Endodermal cell (in vitro differentiated cells): ENCODE results near the gene CHCHD10. TPM values are rescaled to one million over a fixed set of nuclear protein-coding genes. Genes with fewer than 3 reads are reported as not detected.
A peak's percentile ranks its signal among the peaks of the same experiment; 100 is the strongest.

Experiments used
- DNase-seq: peaks from one replicate; pipeline ENCODE4 v3.0.0-alpha.2; 2017
- H3K27ac ChIP-seq: 2 replicates; pipeline ENCODE4 v1.5.1; 2013; ENCODE audit warnings: mild to moderate bottlenecking, low read depth, low read length, moderate library complexity
- H3K27me3 ChIP-seq: 2 replicates; pipeline ENCODE4 v1.6.1; 2013; ENCODE audit warnings: mild to moderate bottlenecking, low read length, moderate library complexity; ENCODE audit not compliant: insufficient read depth, control insufficient read depth, poor library complexity, severe bottlenecking
- H3K36me3 ChIP-seq: 2 replicates; pipeline ENCODE4 v1.7.0; 2013; ENCODE audit warnings: mild to moderate bottlenecking, low read length, moderate library complexity; ENCODE audit not compliant: control insufficient read depth, insufficient read depth
- H3K4me1 ChIP-seq: one replicate; pipeline ENCODE4 v1.7.0; 2013; ENCODE audit warnings: low read length; ENCODE audit not compliant: control insufficient read depth, insufficient read depth
- H3K4me3 ChIP-seq: 2 replicates; pipeline ENCODE4 v1.5.1; 2013; ENCODE audit warnings: mild to moderate bottlenecking, low read length, moderate library complexity
- H3K9ac ChIP-seq: 2 replicates; pipeline ENCODE4 v1.6.1; 2013; ENCODE audit warnings: mild to moderate bottlenecking, low read length, moderate library complexity; ENCODE audit not compliant: poor library complexity, severe bottlenecking; ENCODE audit errors: extremely low read depth
- H3K9me3 ChIP-seq: 2 replicates; pipeline ENCODE4 v1.6.1; 2013; ENCODE audit warnings: mild to moderate bottlenecking, low read length, moderate library complexity; ENCODE audit not compliant: control insufficient read depth
- H3K27ac Mint-ChIP-seq: 2 replicates; pipeline ENCODE4 v1.8.0; 2020; ENCODE audit warnings: mixed read lengths
- H3K27me3 Mint-ChIP-seq: 2 replicates; pipeline ENCODE4 v1.8.0; 2021; ENCODE audit warnings: mild to moderate bottlenecking, mixed read lengths; ENCODE audit not compliant: insufficient read depth
- H3K36me3 Mint-ChIP-seq: 2 replicates; pipeline ENCODE4 v1.8.0; 2020; ENCODE audit warnings: low read depth, mixed read lengths
- H3K4me1 Mint-ChIP-seq: 2 replicates; pipeline ENCODE4 v1.8.0; 2020; ENCODE audit warnings: mixed read lengths
- H3K4me3 Mint-ChIP-seq: 2 replicates; pipeline ENCODE4 v1.8.0; 2020; ENCODE audit warnings: mild to moderate bottlenecking, moderate library complexity, mixed read lengths
- H3K9me3 Mint-ChIP-seq: 2 replicates; pipeline ENCODE4 v1.8.0; 2020; ENCODE audit warnings: mild to moderate bottlenecking, mixed read lengths
- WGBS, 2 experiments: methylation state at CpG; one replicate each; pipeline versions ENCODE4 v1.1.5 to v1.1.7; 2013; ENCODE audit warnings: missing lambda C conversion rate in 2 of 2, mixed read lengths in 1 of 2; ENCODE audit not compliant: insufficient coverage in 1 of 2, insufficient read length in 1 of 2; 5-methylcytosine and 5-hydroxymethylcytosine counted together
- total RNA-seq, 2 donors: library from RNA; stranded (reverse); fragmentation: NEBNext Ultra II Directional in 1 of 2; extraction: Animal tissue kit (Norgen Biotek cat#: 25700) in 1 of 2; gene quantifications; 2 replicates in 1 of 2; 3 replicates in 1 of 2; pipeline ENCODE4 v1.2.1, GENCODE V29; 2021
- TF ChIP-seq, protein P1 (sequence below): fragments of 200-600 bp; sonication (generic); conservative IDR thresholded peaks from 2 replicates; pipeline ENCODE4 v1.5.0; 2021; ENCODE audit warnings: antibody characterized with exemption, mild to moderate bottlenecking

CHCHD10 gene
- total RNA-seq, 2 donors from 2014 or later = 76.1 to 103 TPM

DNA sequence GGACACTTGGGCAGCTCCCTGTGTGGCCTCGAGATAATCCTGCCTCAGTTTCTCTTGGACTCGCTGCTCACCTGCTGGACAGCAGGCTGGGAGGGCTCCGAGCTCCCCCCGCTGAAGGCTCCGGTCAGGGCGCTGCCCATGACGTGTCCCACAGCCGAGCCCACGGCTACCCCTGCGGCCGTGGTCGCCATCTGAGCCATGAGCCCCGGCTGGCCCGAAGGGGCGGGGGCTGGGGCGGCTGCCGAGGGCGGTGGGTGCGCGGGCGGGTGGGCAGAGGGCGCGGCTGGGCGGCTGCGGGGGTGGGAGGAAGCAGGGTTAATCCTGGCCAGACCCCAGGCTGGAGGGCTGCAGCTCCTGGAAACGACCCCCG is 484 bp downstream of the CHCHD10 start:
- H3K4me1 Mint-ChIP-seq = peaks cover 15% of the 10 kb centered on the region
- Histone ChIP-seq H3K27ac (no peak overlapping the region), H3K4me1 (peaks cover 3% of the 10 kb centered on the region), H3K36me3 (peaks cover 4% of the 10 kb centered on the region), H3K4me3 (peak overlapping the region; percentile 86), H3K9ac (peak overlapping the region; percentile 64), H3K9me3 (no peaks in the 10 kb centered on the region), H3K27me3 (no peaks in the 10 kb centered on the region)
- peaks cover 14% of the 10 kb centered on the region for H3K27me3 Mint-ChIP-seq
- peak overlapping the region; percentile 68 for H3K4me3 Mint-ChIP-seq
- peak overlapping the region; percentile 77 for H3K27ac Mint-ChIP-seq
- no peaks in the 10 kb centered on the region for H3K36me3 Mint-ChIP-seq
- H3K9me3 Mint-ChIP-seq = no peaks in the 10 kb centered on the region
- no peak for DNase-seq
- TF ChIP-seq, protein P1, sequence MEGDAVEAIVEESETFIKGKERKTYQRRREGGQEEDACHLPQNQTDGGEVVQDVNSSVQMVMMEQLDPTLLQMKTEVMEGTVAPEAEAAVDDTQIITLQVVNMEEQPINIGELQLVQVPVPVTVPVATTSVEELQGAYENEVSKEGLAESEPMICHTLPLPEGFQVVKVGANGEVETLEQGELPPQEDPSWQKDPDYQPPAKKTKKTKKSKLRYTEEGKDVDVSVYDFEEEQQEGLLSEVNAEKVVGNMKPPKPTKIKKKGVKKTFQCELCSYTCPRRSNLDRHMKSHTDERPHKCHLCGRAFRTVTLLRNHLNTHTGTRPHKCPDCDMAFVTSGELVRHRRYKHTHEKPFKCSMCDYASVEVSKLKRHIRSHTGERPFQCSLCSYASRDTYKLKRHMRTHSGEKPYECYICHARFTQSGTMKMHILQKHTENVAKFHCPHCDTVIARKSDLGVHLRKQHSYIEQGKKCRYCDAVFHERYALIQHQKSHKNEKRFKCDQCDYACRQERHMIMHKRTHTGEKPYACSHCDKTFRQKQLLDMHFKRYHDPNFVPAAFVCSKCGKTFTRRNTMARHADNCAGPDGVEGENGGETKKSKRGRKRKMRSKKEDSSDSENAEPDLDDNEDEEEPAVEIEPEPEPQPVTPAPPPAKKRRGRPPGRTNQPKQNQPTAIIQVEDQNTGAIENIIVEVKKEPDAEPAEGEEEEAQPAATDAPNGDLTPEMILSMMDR = no peak
- 3 to 12% methylated on average over 6 to 22 of the region's 27 CpGs for WGBS, 2 experiments

DNA sequence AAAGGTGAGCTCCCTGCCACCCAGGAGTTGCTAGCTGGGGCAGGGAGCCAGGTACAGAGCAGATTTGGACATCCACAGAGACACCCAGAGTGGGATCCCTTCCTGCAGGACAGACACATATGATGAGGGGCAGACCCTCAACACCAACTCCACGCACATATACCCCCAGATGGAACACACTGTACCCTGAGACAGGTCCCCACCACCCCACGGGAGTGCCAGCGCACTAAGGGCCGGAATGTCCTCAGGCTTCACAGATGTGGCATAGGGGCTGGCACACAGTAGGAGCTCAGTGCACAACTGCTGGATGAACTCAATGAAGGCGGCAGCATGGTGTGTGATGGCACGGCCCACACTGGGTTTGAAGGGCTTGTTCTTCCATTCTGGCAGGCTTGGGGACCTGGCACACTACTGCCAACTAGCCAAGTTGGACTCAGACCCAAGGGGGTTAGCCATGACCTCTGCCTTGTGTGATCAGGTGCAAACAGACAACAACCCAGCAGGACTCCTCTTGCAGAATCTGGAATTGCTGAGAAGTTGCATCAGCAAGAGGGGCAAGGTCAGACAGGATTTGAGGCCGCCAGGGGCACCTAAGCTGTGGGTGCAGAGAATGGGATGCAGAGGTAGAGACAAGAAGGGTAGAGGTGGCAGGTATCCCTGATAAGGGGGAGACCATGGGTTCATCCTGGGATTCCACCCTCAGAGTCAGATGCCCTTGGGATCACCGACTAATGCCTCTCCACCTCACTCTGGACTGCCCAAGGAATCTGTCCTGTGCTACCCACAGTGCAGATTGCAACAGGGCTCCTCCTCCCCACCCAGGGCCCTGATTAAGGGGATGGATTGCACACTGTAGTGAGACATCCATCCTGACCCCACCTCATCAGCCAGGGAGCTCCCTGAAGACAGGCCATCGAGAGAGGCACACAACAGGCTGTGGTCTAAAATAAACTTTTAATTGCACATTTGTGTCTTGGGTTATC is 2.6 kb downstream of the CHCHD10 start:
- no peak overlapping the region for H3K27ac ChIP-seq
- H3K9ac ChIP-seq = no peak overlapping the region
- peak overlapping the region; percentile 17 for H3K4me3 ChIP-seq
- no peak overlapping the region for H3K27ac Mint-ChIP-seq
- no peaks in the 10 kb centered on the region for H3K36me3 Mint-ChIP-seq
- H3K4me3 Mint-ChIP-seq = no peak overlapping the region
- peaks cover 4% of the 10 kb centered on the region for H3K36me3 ChIP-seq
- no peaks in the 10 kb centered on the region for H3K4me1 ChIP-seq
- no peaks in the 10 kb centered on the region for H3K9me3 ChIP-seq
- H3K4me1 Mint-ChIP-seq = peaks cover 11% of the 10 kb centered on the region
- peaks cover 19% of the 10 kb centered on the region for H3K27me3 Mint-ChIP-seq
- H3K9me3 Mint-ChIP-seq = no peaks in the 10 kb centered on the region
- no peak for DNase-seq
- H3K27me3 ChIP-seq = no peaks in the 10 kb centered on the region
- 94 to 97% methylated on average over 7 to 9 of the region's 9 CpGs for WGBS, 2 experiments
- TF ChIP-seq, protein P1 = no peak

DNA sequence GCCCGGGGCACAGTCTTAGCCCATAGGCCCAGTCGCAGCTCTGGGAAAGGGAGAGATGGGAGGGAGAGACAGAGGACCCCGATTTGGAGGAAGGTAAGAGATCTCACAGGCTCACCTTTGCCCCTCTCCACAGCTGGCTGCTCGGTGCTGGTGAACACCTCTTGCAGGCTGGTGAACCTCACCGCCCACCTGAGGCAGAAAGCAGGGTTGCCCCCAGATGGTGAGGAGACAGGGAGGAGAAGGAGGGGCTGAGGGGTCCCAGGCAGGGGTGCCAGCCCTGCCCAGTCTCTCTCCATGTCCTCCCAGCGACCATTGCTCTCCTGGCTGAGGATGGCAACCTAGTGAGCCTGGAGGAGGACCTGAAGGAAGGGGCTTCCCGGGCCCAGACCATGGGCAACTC is 3.8 kb downstream of the CHCHD10 start:
- no peaks in the 10 kb centered on the region for H3K9me3 ChIP-seq
- peaks cover 4% of the 10 kb centered on the region for H3K36me3 ChIP-seq
- no peak overlapping the region for H3K27ac Mint-ChIP-seq
- H3K27me3 ChIP-seq = no peaks in the 10 kb centered on the region
- H3K4me1 Mint-ChIP-seq = peaks cover 11% of the 10 kb centered on the region
- no peak overlapping the region for H3K9ac ChIP-seq
- no peaks in the 10 kb centered on the region for H3K4me1 ChIP-seq
- peak overlapping the region; percentile 38 for H3K4me3 Mint-ChIP-seq
- no peaks in the 10 kb centered on the region for H3K9me3 Mint-ChIP-seq
- H3K27me3 Mint-ChIP-seq = peaks cover 14% of the 10 kb centered on the region
- 88 to 92% methylated on average over 4 to 7 of the region's 7 CpGs for WGBS, 2 experiments
- TF ChIP-seq, protein P1 = no peak
- H3K27ac ChIP-seq = no peak overlapping the region
- H3K4me3 ChIP-seq = no peak overlapping the region
- no peak for DNase-seq
- no peaks in the 10 kb centered on the region for H3K36me3 Mint-ChIP-seq
